H9 (cell line): Measurements from ENCODE around the gene TIA1. TPM values are rescaled to one million over a fixed set of nuclear protein-coding genes. Genes with fewer than 3 reads are reported as not detected.

Source experiments
- DNase-seq: peaks from one replicate; pipeline ENCODE4 v3.0.0-alpha.2; 2017
- H2AFZ ChIP-seq: one replicate; pipeline ENCODE4 v1.6.1; 2013; ENCODE audit warnings: mild to moderate bottlenecking, low read length, control low read depth, moderate library complexity
- H2AK5ac ChIP-seq: 2 replicates; pipeline ENCODE4 v1.6.1; 2013; ENCODE audit warnings: low read length, control low read depth, mixed read lengths; ENCODE audit not compliant: insufficient read length
- H2BK120ac ChIP-seq: one replicate; pipeline ENCODE4 v1.6.1; 2013; ENCODE audit warnings: low read depth, mild to moderate bottlenecking, low read length, control low read depth, inconsistent platforms; ENCODE audit not compliant: poor library complexity, severe bottlenecking
- H2BK12ac ChIP-seq: 2 replicates; pipeline ENCODE4 v1.6.1; 2013; ENCODE audit warnings: low read length, control low read depth, mixed read lengths, low read depth; ENCODE audit not compliant: insufficient read length
- H2BK15ac ChIP-seq: 2 replicates; pipeline ENCODE4 v1.6.1; 2013; ENCODE audit warnings: low read depth, low read length, control low read depth
- H2BK20ac ChIP-seq: one replicate; pipeline ENCODE4 v1.6.1; 2013; ENCODE audit warnings: low read depth, mild to moderate bottlenecking, low read length, control low read depth, inconsistent platforms; ENCODE audit not compliant: poor library complexity, severe bottlenecking
- H2BK5ac ChIP-seq: 2 replicates; pipeline ENCODE4 v1.6.1; 2013; ENCODE audit warnings: low read length, control low read depth, mixed read lengths; ENCODE audit not compliant: insufficient read length
- H3K14ac ChIP-seq: 2 replicates; pipeline ENCODE4 v1.6.1; 2013; ENCODE audit warnings: low read length, control low read depth; ENCODE audit not compliant: insufficient read depth
- H3K18ac ChIP-seq: 2 replicates; pipeline ENCODE4 v1.6.1; 2013; ENCODE audit warnings: low read depth, mild to moderate bottlenecking, mixed read lengths, low read length, control low read depth; ENCODE audit not compliant: insufficient read length
- H3K23ac ChIP-seq: 2 replicates; pipeline ENCODE4 v1.6.1; 2013; ENCODE audit warnings: low read length, control low read depth, mixed read lengths, low read depth; ENCODE audit not compliant: insufficient read length
- H3K23me2 ChIP-seq: 2 replicates; pipeline ENCODE4 v1.6.1; 2013; ENCODE audit warnings: low read depth, mild to moderate bottlenecking, mixed read lengths, low read length, control low read depth; ENCODE audit not compliant: insufficient read length, poor library complexity, severe bottlenecking
- H3K27ac ChIP-seq: 2 replicates; pipeline ENCODE4 v1.5.1; 2013; ENCODE audit warnings: low read length, control low read depth, mixed read lengths, low read depth; ENCODE audit not compliant: insufficient read length
- H3K27me3 ChIP-seq: 2 replicates; pipeline ENCODE4 v1.6.1; 2013; ENCODE audit warnings: low read length, control low read depth, inconsistent platforms; ENCODE audit not compliant: insufficient read depth
- H3K4ac ChIP-seq: 2 replicates; pipeline ENCODE4 v1.6.1; 2013; ENCODE audit warnings: low read depth, mild to moderate bottlenecking, control low read depth, inconsistent platforms, low read length, moderate library complexity
- H3K4me1 ChIP-seq: 2 replicates; pipeline ENCODE4 v1.6.1; 2013; ENCODE audit warnings: low read length, control low read depth, inconsistent platforms; ENCODE audit not compliant: insufficient read depth
- H3K4me2 ChIP-seq: 2 replicates; pipeline ENCODE4 v1.6.1; 2013; ENCODE audit warnings: low read length, control low read depth, mixed read lengths; ENCODE audit not compliant: insufficient read length, insufficient read depth
- H3K56ac ChIP-seq: 2 replicates; pipeline ENCODE4 v1.6.1; 2013; ENCODE audit warnings: low read depth, mild to moderate bottlenecking, mixed read lengths, low read length, control low read depth; ENCODE audit not compliant: insufficient read length
- H3K79me1 ChIP-seq: 2 replicates; pipeline ENCODE4 v1.6.1; 2013; ENCODE audit warnings: low read depth, mild to moderate bottlenecking, moderate library complexity, low read length, control low read depth, inconsistent platforms; ENCODE audit not compliant: insufficient read depth, poor library complexity, severe bottlenecking
- H3K79me2 ChIP-seq: 2 replicates; pipeline ENCODE4 v1.6.1; 2013; ENCODE audit warnings: low read length, control low read depth, inconsistent platforms; ENCODE audit not compliant: insufficient read depth
- H3K9ac ChIP-seq: 2 replicates; pipeline ENCODE4 v1.6.1; 2013; ENCODE audit warnings: low read length, control low read depth, mixed read lengths; ENCODE audit not compliant: insufficient read length; ENCODE audit errors: extremely low read depth
- H3K9me3 ChIP-seq: one replicate; pipeline ENCODE4 v1.6.1; 2013; ENCODE audit warnings: low read depth, low read length, inconsistent platforms; ENCODE audit not compliant: control insufficient read depth
- H3T11ph ChIP-seq: one replicate; pipeline ENCODE4 v1.6.1; 2013; ENCODE audit warnings: mild to moderate bottlenecking, low read length, control low read depth, inconsistent platforms
- H4K20me1 ChIP-seq: one replicate; pipeline ENCODE4 v1.6.1; 2013; ENCODE audit not compliant: control insufficient read depth, insufficient read length, insufficient read depth
- H4K5ac ChIP-seq: 2 replicates; pipeline ENCODE4 v1.6.1; 2013; ENCODE audit warnings: low read depth, mild to moderate bottlenecking, mixed read lengths, low read length, control low read depth; ENCODE audit not compliant: insufficient read length
- H4K8ac ChIP-seq: replicated peaks from 2 replicates; pipeline ENCODE4 v1.6.1; 2013; ENCODE audit warnings: low read length, control low read depth, mixed read lengths, low read depth; ENCODE audit not compliant: insufficient read length
- H4K91ac ChIP-seq: 2 replicates; pipeline ENCODE4 v1.6.1; 2013; ENCODE audit warnings: low read depth, mild to moderate bottlenecking, moderate library complexity, mixed read lengths, low read length, control low read depth; ENCODE audit not compliant: insufficient read length
- H3K27ac Mint-ChIP-seq, 3 experiments: 2 replicates in 2 of 3; 3 replicates in 1 of 3; pipeline ENCODE4 v1.8.0; 2020 to 2021; ENCODE audit warnings: mixed read lengths in 3 of 3, mild to moderate bottlenecking in 1 of 3, moderate library complexity in 1 of 3
- H3K27me3 Mint-ChIP-seq: 2 replicates; pipeline ENCODE4 v1.8.0; 2021; ENCODE audit warnings: low read depth, mild to moderate bottlenecking, moderate library complexity, mixed read lengths
- H3K36me3 Mint-ChIP-seq, 3 experiments: 2 replicates in 2 of 3; 3 replicates in 1 of 3; pipeline ENCODE4 v1.8.0; 2020 to 2021; ENCODE audit warnings: low read depth in 3 of 3, mixed read lengths in 3 of 3; ENCODE audit not compliant: insufficient read depth in 1 of 3
- H3K4me1 Mint-ChIP-seq, 2 experiments: 2 replicates each; pipeline ENCODE4 v1.8.0; 2020; ENCODE audit warnings: mixed read lengths in 2 of 2
- H3K4me3 Mint-ChIP-seq, 2 experiments: 2 replicates in 1 of 2; 3 replicates in 1 of 2; pipeline ENCODE4 v1.8.0; 2020 to 2021; ENCODE audit warnings: mild to moderate bottlenecking in 2 of 2, mixed read lengths in 2 of 2, moderate library complexity in 1 of 2
- H3K9me3 Mint-ChIP-seq, 2 experiments: 2 replicates in 1 of 2; 3 replicates in 1 of 2; pipeline ENCODE4 v1.8.0; 2020; ENCODE audit warnings: mild to moderate bottlenecking in 2 of 2, mixed read lengths in 2 of 2, moderate library complexity in 1 of 2
- WGBS: extraction: QIAGEN DNeasy Blood & Tissue Kit; methylation state at CpG from one replicate; pipeline ENCODE4 v1.1.7; 2013; ENCODE audit warnings: missing lambda C conversion rate, low lambda C conversion rate, mixed read lengths; ENCODE audit not compliant: insufficient read length; ENCODE audit errors: extremely low coverage; 5-methylcytosine and 5-hydroxymethylcytosine counted together
- total RNA-seq: library from RNA; stranded (reverse); gene quantifications from 2 replicates; pipeline ENCODE4 v1.2.1, GENCODE V29; 2021
- TF ChIP-seq, protein P1 (sequence below): fragments of 200-600 bp; sonication (generic); conservative IDR thresholded peaks from 3 replicates; pipeline ENCODE4 v1.8.0; 2021; ENCODE audit warnings: antibody characterized with exemption, mild to moderate bottlenecking

Gene TIA1
- total RNA-seq, 1 experiment from 2014 or later: 193 TPM

DNA sequence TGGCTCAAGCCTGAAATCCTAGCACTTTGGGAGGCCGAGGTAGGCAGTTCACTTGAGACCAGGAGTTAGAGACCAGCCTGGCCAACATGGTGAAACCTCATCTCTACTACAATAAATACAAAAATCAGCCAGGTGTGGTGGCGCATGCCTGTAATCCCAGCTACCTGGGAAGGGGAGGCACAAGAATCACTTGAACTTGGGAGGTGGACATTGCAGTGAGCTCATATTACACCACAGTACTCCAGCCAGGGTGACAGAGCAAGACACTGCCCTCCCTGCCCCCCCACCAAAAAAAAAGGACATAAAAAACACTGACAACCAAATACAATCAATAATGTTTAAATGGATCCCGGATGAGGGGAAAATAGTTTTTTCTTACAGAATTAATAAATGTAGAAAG lies 7.8 kb downstream of the TIA1 start:
- H3K14ac ChIP-seq: no peak overlapping the region
- Mint-ChIP-seq H3K27ac (no peak overlapping the region; a peak in 1 of 7 replicates), H3K27me3 (no peaks in the 10 kb centered on the region), H3K4me3 (no peak overlapping the region), H3K36me3 (peaks cover 20 to 52% (median 51%) of the 10 kb centered on the region in 3 experiments), H3K9me3 (peaks cover 0 to 4% of the 10 kb centered on the region in 2 experiments; a peak in 2 of 5 replicates), H3K4me1 (peaks cover 29 to 35% of the 10 kb centered on the region in 2 experiments)
- no peak overlapping the region for H2BK20ac ChIP-seq
- H3K27me3 ChIP-seq: no peaks in the 10 kb centered on the region
- TF ChIP-seq, protein P1, sequence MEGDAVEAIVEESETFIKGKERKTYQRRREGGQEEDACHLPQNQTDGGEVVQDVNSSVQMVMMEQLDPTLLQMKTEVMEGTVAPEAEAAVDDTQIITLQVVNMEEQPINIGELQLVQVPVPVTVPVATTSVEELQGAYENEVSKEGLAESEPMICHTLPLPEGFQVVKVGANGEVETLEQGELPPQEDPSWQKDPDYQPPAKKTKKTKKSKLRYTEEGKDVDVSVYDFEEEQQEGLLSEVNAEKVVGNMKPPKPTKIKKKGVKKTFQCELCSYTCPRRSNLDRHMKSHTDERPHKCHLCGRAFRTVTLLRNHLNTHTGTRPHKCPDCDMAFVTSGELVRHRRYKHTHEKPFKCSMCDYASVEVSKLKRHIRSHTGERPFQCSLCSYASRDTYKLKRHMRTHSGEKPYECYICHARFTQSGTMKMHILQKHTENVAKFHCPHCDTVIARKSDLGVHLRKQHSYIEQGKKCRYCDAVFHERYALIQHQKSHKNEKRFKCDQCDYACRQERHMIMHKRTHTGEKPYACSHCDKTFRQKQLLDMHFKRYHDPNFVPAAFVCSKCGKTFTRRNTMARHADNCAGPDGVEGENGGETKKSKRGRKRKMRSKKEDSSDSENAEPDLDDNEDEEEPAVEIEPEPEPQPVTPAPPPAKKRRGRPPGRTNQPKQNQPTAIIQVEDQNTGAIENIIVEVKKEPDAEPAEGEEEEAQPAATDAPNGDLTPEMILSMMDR: no peak
- no peak overlapping the region for H2BK120ac ChIP-seq
- H3T11ph ChIP-seq: no peak overlapping the region
- H3K23me2 ChIP-seq: no peaks in the 10 kb centered on the region
- H2BK12ac ChIP-seq: no peak overlapping the region
- no peak overlapping the region for H4K8ac ChIP-seq
- peaks cover 57% of the 10 kb centered on the region; the same call in 1 of the 2 replicates for H3K79me2 ChIP-seq
- DNase-seq: no peak
- H3K56ac ChIP-seq: no peak overlapping the region
- H3K4ac ChIP-seq: no peak overlapping the region
- no peaks in the 10 kb centered on the region for H3K9me3 ChIP-seq
- H3K9ac ChIP-seq: no peak overlapping the region
- no peak overlapping the region for H3K4me2 ChIP-seq
- H2BK15ac ChIP-seq: no peak overlapping the region
- no peak overlapping the region for H3K23ac ChIP-seq
- WGBS: no CpG with 5 or more reads among the region's 3 CpGs
- no peak overlapping the region for H3K18ac ChIP-seq
- H4K5ac ChIP-seq: no peak overlapping the region
- H3K4me1 ChIP-seq: peaks cover 3% of the 10 kb centered on the region; the same call in 1 of the 2 replicates
- no peaks in the 10 kb centered on the region for H4K20me1 ChIP-seq
- no peak overlapping the region for H2AFZ ChIP-seq
- H3K27ac ChIP-seq: no peak overlapping the region
- no peak overlapping the region for H2AK5ac ChIP-seq
- H2BK5ac ChIP-seq: no peak overlapping the region
- no peak overlapping the region for H4K91ac ChIP-seq
- peaks cover 4% of the 10 kb centered on the region for H3K79me1 ChIP-seq
